ENCODE measurements around the gene RYR2. TPM values are rescaled to one million over a fixed set of nuclear protein-coding genes. Genes with fewer than 3 reads are reported as not detected.
"Not testable (repeated sequence)": the region's sequence is repeated elsewhere in the genome, so short reads cannot be mapped to it uniquely, and the experiment has no call there.

The RYR2 gene
- polyA plus RNA-seq, 3 donors = 1.2 to 2.0 (median 1.3) TPM

DNA sequence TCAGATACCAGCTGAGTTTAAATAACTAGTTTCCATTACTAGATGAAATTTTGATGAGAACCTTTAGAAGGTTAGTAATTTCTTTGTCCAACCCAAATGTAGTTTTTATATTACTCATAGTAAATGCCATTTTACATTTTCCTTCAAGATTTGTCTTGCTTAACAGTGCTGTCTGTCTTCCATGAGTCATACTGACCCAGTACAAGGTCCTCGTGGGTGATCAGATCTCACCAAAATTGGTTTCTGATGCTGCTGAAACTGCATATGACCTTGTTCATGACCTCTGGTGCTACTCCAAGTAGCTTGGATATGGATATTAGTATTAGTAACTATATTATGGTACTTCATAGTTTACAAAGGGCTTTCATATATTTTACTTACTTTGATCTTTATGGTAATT is 207.1 kb downstream of the RYR2 start:
- DNase-seq = no peak

GRCh38 chr1:237250055-237250454 is 208.1 kb downstream of the RYR2 start:
- DNase-seq = no peak

GRCh38 chr1:237255071-237255470 is 213.1 kb downstream of the RYR2 start:
- no peak for DNase-seq

- DNase-seq = no peak
Measured at GRCh38 chr1:237258871-237259270, 216.9 kb downstream of the RYR2 start.

DNA sequence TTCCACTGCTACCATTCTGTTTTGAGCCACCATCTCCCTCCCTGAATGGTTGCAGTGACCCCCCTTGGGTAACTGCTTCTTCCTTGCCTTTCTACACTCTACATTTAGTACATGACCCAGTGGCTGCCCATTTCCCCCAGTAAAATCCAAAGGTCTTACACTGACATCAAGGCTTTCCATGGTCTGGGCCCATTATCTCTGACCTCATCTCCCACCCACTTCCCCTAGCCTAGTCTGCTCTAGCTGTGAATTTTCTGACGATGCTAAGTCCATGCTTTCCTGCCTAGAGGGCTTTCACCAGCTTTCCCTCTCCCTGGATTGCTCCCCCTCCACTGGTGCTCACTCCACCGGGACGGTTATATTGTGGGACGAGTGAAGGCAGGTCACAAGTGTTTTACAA is 219.2 kb downstream of the RYR2 start:
- DNase-seq = no peak

GRCh38 chr1:237267743-237268142 is 225.8 kb downstream of the RYR2 start:
- no peak for DNase-seq

DNA sequence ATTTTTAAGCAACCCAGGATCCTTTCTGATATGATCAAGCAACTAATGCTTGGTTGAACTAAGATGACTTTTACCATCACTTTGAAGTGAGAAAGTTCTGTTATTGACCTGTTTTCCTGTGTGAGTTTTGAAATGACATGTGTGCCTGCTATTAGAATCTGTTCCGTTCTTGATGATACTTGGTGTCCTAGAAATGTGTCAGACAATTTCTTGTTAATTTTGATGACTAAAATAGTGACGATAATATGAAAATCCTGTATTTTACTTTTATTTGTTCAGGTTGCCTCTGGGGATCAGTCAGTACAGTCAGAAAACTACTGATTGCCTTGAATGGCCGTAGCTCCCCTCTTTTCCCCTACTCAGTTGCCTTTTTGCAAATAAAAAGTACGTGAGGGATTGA is 228.0 kb downstream of the RYR2 start:
- DNase-seq = no peak

DNA sequence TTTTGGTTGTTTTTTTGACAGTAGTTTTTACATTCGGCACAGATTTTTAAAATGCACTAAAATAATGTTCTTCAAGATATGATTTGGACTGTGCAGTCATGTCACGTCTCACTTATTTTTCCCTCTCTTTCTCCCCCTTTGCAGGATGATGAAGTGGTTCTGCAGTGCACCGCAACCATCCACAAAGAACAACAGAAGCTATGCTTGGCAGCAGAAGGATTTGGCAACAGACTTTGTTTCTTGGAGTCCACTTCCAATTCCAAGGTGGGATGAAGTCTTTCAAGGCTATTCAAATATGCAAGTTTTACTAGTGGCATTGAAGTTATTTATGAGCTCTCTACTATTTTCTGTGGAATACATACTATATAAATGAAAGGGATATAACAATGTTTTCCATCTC is 228.4 kb downstream of the RYR2 start:
- DNase-seq = no peak

DNA sequence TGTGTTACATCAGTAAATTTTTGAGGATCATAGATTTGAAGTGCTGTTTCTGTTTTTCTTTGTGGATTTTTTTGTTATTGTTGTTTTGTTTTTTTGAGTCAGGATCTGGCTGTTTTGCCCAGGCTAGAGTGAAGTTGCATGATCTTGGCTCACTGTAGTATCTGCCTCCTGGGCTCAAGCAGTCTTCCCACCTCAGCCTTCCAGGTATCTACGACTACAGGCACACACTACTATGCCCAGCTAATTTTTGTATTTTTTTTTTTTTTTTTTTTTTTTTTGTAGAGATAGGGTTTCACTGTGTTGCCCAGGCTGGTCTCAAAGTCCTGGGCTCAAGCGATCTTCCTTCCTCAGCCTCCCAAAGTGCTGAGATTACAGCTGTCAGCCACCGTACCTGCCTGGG is 236.0 kb downstream of the RYR2 start:
- not testable (repeated sequence) for DNase-seq

DNA sequence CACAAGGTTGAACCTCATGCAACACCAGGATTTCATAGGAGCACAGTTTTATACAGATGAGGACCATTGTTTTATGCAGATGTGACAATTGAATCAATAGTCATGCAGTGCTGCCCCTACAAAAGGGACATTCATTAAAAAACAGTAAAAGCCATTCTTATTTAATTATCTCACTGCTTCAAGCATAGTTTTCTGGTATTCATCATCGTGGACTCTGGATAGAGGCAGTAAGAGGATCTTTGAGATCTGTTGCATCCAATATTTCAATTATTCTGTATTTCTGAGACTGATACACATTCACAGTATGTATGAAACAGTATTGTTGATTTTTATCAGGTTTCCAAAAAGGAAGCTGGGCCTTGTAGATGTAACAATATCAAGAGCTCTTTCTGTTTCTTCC is 237.6 kb downstream of the RYR2 start:
- DNase-seq = no peak

DNA sequence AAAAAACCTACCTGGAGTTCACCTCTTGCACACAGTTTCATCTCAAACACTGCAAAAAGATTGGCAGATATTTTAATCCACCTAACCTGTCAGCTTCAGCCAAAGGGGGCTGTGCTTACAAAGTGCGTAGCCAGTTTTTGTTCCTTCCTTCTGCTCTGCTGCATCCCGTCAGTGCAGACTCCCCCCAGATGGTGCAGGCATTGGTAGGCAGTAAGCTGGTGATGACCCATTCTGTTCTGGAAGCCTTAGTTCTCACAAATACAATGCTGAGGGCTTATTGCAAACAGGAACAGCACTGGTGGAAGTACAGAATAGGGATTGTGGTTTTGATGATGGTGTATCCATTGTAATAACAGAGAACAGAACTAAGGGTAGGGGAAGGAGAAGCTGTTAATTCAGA is 239.5 kb downstream of the RYR2 start:
- no peak for DNase-seq

DNA sequence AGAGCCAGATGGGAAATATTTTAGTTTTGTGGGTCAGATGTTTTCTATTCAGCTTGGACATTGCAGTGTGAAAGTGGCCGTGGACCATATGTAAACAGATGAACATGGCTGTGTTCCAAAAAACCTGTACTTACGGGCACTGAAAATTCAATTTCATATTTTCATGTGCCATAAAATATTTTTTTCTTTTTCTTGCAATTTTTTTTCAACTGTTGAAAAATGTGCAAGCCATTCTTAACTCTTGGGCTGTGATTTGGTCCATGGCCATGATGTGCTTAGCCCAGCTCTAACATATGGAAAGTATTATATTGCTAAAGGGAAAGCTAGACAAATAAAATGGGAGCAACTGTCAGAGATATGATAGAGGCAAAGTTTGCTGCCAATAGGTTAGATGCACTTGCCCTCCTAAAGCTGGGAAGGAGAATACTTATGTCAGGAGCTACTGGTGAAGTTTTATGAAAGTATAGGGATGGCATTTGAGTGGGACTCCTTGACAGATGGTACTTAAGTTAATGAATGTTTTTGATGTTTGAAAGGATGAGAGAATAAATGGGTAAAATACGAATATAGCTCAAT is 240.3 kb downstream of the RYR2 start:
- no peak for DNase-seq

DNA sequence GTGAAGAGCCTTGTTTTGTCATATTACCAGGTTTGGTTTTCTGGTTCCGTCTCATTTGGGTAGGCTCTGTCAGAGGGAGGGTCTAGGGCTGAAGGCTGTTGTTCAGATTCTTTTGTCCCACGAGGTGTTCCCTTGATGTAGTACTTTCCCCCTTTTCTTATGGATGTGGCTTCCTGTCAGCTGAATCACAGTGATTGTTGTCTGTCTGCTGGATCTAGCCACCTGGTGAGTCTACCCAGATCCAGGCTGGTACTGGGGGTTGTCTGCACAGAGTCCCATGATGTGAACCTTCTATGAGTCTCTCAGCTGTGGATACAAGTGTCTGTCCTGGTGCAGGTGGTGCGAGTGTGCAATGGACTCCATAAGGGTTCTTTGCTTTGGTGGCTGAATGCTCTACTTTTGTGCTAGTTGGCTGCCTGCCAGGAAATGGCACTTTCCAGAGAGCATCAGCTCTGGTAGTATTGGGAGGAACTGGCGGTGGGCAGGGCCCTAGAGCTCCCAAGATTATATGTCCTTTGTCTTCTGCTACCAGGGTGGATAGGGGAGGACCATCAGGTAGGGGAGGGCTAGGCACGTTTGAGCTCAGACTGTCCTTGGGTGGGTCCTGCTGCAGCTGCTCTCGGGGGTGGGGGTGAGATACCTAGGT is 246.0 kb downstream of the RYR2 start:
- no peak for DNase-seq

DNA sequence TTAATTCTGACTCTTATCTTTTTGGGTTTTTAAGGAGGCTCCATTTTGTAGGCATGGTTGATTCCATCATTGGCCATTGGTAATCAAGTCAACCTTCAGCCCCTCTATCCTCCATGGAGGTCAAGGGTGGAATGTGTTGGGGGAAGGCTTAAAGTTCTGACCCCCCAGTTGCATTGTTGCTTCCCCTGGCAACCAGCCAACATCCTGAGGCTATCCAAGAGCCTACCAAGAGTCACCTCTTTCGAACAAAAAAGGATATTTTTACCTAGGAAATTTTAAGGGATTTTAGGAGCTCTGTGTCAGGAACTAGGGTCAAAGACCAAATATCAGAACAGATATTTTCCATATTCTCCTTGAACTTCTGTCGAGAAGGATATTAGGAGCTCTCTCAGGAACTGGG is 251.8 kb downstream of the RYR2 start:
- no peak for DNase-seq

DNA sequence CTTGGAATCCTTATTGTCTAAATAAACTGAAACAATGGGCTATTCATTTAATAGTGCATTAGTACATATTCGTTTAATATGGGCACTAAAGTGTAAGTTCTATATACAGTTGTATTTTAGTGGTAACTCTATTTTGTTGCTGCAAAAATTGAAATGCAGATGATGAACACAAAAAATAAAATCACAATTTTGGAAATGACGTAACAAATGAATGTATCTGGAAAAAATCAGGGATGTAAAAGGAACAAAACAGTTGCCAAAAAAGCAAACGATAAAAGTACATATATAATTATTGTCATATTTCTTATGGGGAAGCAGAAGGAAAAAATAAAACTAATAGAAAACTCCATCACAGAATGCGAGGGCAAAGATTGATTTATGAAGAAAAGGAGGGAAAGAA is 254.9 kb downstream of the RYR2 start:
- no peak for DNase-seq

DNA sequence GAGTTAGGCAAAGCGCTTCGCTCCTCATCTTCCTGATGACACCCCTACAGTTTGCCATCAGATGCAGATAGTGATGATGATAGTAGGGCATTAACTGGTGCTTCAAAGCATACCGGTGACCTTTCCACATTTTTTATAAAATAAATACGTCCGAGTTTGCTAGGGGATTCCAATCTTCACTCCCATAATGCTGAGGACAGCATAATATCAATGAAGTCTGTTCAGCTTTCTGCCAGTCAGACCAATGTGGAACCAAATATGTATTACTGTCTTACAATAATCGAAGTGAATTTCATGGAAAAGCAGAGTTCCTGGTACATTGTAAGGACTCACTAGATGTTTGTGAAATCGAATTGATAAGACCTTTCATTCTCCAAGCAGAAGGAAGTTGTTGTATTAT is 258.7 kb downstream of the RYR2 start:
- DNase-seq = no peak

GRCh38 chr1:237303929-237304328 is 261.9 kb downstream of the RYR2 start:
- DNase-seq = no peak

- DNase-seq = no peak
Measured at GRCh38 chr1:237306726-237307125, 264.7 kb downstream of the RYR2 start.

DNA sequence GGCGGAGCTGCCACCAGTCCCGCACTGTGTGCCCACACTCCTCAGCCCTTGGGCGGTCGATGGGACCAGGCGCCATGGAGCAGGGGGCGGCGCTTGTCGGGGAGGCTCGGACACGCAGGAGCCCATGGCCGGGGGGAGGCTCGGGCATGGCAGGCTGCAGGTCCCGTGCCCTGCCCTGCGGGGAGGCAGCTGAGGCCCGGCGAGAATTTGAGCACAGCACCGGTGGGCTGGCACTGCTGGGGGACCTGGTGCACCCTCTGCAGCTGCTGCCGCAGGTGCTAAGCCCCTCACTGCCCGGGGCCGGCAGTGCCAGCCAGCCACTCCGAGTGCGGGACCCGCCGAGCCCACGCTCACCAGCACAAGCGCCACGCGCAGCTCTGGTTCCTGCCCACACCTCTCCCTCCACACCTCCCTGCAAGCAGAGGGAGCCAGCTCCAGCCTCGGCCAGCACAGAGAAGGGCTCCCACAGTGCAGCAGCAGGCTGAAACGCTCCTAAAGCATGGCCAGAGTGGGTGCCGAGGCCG is 267.7 kb downstream of the RYR2 start:
- DNase-seq = no peak

DNA sequence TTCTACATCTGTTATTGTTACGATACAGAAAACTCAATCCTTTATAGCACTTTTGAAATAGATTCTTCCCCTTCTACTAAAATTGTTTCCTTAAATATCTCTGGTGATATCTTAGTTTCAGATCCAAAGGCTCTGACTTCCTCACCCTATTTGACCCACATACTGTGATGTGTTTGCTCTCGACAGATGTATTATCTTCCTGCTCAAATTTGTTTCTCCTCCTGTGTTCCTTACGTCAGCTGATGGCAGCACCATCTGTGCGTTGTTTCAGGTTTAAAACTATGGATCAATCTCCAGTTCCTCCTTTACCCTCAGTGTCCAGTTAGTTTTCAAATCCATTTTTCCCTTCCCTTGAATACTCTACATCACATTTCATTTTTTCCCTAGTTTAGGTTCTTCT is 274.4 kb downstream of the RYR2 start:
- DNase-seq = no peak

DNA sequence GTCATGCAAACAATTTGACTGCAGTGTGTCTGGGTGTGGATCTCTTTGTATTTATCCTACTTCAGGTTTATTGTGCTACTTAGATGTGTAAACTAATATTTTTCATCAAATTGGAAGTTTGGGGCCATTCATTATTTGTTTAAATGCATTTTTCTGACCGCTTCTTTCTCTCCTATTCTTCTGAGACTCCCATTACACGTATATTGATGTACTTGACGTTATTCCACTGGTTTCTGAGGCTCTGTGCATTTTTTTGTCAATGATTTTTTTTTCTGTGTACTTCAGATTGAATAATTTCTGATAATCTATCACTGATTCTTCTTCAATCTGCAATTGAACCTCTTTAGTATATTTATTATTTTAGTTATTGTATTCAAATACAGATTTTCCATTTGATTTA is 276.8 kb downstream of the RYR2 start:
- DNase-seq = no peak

GRCh38 chr1:237320890-237321289 is 278.9 kb downstream of the RYR2 start:
- DNase-seq = no peak

DNA sequence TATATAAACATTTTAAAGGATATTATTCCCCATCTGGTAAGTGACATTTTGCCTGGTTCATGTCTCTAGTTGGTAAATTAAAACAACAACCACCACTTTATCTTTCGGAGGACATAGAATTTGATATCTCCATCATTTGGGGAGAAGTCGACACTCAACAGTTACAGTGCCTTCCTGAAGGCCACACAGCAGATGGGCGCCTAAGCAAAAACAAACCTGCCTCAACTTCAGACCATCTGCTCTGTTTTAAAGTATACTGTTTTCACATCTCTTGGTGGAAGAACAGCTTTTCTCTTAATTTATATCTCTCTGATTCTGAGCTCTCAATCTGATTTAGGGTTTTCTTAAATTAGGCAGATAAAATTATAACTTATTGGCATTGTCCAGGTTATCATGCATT is 282.2 kb downstream of the RYR2 start:
- DNase-seq = no peak

DNA sequence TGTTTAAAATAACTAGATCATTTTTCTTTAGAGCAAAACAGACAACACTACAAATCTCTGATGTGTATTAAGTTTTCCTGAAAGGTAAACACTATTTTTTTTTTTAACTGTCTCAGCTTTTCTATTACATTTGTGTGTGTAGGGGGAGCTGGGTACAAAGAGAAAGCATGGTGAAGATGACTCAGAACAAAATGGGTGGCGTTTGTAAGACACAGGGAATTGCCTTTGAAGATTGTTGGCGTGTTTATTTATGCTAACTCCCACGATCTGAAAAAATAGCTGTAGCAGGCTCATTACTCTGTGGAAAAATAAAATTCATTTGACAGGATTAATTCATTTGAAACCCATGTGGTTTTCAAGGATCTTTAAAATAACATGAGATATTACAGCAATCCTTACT is 285.1 kb downstream of the RYR2 start:
- no peak for DNase-seq
